NB4 (cell line): ENCODE results near the gene MECP2.

Experiments used
- CTCF ChIP-seq: IDR thresholded peaks from one replicate; pipeline ENCODE4 v1.5.1; 2012; ENCODE audit warnings: low read depth, low read length
- MAX ChIP-seq: IDR thresholded peaks from 2 replicates; pipeline ENCODE4 v1.6.1; 2011; ENCODE audit warnings: low read depth, low read length
- POLR2A ChIP-seq: IDR thresholded peaks from 2 replicates; pipeline ENCODE4 v1.6.1; 2011; ENCODE audit warnings: mild to moderate bottlenecking; ENCODE audit not compliant: insufficient read length; ENCODE audit errors: extremely low read depth

- TF ChIP-seq POLR2A (no peak), CTCF (no peak), MAX (no peak)
Measured at GRCh38 chrX:154121961-154122360, 24.4 kb upstream of the MECP2 start.
